Activated CD8-positive, alpha-beta memory T cell treated with anti-CD3 and anti-CD28 coated beads for 24 hours (primary cell): ENCODE results near the gene PSMB10.
"Not testable (repeated sequence)": the region's sequence is repeated elsewhere in the genome, so short reads cannot be mapped to it uniquely, and the experiment has no call there.

Source experiments
- DNase-seq: peaks from one replicate; pipeline ENCODE4 v3.0.0-alpha.2; 2020

PSMB10 gene

DNA sequence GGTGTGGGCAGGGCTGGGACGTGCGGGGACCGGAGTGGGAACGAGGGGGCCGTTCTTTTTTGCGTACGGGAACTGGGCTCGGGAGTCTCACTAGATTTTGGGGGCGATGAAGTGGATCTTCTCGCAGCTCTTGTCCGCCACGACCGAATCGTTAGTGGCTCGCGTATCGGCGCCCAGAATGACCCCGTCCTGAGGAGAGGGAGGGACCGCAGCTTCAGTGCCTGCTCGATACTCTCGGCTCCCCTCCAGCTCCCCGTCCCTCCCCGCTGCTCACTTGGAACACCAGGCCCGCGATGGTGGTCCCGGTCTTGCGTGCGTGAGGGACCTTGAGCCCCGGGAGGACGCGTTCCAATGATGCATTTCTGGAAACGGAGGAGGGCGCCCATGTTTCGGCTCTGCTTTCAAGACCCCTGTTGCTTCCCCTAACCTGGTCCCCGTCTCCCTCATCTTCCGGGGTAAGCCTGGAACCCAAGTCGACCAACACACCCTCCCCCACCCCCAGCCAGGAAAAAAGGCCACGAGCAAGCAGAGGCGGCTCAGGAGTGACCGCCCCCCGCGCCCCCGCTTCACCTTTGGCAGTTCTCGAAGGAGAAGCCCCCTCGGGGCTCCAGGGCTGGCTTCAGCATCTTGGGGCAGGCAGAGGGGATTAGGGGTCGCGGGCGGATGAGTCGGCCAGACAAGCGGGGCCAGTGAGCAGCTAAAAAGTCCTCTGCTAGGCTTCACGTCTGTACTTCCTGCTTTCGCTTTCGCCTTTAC, at the start of gene PSMB10:
Gene PSMB10, minus strand, starts transcription at position 727 of the 756 bp plus-strand sequence. Its CDS starts 101 bp downstream, at position 626.
- peak; percentile 89 for DNase-seq

DNA sequence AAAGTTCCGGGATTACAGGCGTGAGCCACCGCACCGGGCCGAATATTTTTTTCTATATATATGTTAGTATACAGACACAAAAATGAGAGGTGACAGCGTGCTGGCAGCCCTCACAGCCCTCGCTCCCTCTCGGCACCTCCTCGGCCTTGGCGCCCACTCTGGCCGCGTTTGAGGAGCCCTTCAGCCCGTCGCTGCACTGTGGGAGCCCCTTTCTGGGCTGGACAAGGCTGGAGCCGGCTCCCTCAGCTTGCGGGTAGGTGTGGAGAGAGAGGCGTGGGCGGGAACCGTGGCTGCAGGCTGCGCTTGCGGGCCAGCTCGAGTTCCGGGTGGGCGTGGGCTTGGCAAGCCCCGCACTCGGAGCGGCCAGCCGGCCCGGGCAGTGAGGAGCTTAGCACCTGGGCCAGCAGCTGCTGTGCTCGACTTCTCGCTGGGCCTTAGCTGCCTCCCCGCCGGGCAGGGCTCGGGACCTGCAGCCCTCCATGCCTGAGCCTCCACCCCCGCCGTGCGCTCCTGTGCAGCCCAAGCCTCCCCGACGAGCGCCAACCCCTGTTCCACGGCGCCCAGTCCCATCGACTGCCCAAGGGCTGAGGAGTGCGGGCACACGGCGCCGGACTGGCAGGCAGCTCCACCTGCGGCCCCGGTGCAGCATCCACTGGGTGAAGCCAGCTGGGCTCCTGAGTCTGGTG, 45.5 kb upstream of the PSMB10 start:
- no peak for DNase-seq

DNA sequence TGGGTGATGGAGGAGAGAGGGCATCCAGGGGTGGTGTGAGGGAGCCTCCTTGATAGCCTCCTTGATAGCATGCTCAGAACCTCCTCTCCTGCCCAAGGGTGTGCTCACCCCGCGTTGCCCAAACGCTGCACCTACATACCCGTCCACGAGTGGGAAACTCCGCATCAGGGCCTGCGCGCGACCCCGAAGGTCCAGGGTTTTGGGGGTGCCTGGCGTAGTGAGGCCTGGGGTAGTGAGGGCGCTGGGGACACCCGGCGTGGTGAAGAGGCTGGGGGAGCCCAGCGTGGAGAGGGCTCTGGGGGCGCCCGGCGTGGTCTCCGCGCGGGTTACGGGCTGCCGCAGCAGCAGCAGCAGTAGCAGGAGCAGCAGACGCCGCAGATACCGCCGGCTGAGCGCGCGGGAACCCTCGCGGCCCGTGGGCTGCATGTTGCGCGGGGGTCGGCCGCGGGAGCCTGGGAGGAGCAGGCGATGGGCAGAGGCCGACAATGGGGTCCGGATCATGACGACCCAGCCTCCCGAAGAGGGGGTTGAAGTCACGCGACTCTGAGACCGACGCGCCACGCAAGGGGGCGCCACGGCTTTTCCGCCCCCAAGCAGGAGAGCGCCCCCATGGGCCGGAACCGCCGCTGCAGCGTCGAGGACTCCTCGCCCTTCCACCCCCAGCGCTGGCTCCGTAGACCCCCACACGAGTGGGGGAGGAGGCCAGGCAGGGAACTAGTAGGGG, 43.5 kb upstream of the PSMB10 start, which contains the start of gene DPEP3:
Gene DPEP3, minus strand, starts transcription at position 545 of the 724 bp plus-strand sequence. Its CDS starts 119 bp downstream, at position 426.
- DNase-seq = no peak

DNA sequence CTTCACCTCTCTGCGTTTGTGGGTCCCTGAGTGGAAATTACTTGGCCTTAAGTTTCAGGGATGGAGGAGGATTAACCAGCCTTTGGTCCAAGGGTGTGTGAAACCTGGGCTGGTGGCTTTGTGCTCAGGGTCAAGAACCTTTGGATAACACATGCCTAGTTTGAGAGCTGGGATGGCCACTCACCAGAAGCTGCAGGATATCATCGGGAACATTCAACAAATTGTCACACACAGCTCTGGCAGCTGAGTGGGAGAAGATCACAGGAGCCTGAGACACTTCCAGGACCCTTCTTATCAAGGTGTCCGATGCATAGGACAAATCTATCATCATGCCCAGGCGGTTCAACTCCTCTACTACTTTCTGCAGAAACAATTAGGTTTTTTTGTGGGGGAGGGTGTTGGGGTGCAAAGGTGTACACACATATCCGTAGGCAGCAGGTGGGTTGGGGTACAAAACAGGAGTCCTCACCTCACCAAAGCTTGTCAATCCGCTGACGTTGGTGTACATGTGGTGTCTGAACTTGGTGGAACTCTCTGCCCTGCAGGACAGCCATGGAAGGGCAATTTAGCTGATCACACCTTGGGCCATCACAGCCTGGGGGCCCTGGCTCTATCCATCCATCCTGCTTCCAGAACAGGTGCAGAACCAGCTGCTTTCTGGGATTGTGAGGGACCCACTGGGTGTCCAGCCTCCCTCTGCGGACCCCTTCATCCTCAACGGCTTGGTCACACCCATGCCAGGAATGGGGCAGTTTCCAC, 41.0 kb upstream of the PSMB10 start:
- no peak for DNase-seq

DNA sequence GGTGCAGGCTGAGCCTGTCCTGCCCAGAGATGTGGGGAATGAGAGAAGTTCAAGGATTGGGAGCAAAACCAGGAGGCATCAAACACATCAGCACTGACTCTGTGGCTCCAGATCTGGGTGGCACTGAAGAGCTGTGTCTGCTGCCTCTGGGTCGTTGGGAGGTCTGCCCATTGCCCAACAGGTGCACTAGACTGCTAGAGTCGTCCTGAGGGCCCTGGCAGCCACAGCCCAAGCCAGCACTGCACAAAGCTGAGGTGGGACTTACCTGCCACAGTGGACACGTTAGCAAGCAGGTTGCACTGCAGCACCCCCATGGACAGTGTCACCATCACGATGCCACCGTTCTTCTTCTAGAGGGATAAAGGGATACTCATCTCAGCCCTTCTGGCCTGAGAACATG, 40.4 kb upstream of the PSMB10 start:
- no peak for DNase-seq

DNA sequence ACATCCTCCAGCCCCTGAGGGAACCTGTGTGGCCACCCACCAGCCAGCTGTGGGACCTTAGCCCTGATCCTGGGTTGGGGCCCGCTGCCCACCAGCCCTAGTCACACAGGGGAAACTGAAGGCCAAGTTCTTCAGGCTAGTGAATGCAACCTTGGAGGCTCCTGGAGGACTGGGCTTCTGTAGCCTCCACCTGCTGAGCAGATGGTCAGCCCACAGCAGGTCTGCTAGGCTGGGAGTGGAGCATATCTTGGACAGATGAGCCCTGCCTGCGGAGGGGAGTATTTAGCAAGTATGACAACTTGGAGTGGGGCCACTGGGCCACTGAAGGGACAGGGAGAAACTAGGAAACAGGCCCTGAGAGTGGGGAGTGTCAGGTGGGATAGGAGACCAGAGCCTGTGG, 39.6 kb upstream of the PSMB10 start:
- no peak for DNase-seq

DNA sequence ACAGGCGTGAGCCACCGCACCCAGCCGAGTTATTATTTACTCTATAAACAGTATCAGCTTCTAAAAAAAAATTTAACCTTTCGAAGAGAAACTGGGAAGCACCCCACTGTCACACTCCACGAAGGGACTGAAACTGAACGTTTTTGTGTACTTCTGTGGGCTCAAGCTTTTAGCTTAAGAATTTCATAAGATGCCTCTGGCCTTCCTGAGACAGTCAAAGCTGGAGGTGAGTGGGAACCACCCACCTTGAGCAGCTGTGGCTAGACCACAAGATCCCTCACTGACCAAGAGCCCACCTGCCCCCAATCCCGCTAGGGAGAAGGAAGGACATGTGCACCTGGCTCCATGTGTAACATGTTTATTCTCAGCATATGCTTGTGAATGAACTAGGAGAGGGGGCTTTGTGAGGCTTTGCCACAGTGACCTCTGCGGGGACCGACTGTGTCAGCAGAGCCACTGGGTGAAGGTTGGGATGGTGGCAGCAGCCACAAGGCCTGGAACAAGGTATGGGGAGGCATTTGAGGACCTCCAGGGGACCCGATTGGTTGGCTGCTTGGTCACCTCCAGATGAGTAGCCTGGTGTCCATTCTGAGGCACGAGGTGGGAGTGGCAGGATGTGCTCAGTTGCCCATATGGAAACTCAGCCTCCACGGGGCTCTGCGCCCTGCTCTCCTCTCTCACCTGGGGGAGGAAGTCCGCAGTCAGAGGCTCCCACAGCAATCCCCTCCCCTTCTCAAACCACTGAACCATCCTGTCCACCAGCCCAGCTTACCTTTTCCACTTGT, 38.9 kb upstream of the PSMB10 start:
- DNase-seq = no peak

DNA sequence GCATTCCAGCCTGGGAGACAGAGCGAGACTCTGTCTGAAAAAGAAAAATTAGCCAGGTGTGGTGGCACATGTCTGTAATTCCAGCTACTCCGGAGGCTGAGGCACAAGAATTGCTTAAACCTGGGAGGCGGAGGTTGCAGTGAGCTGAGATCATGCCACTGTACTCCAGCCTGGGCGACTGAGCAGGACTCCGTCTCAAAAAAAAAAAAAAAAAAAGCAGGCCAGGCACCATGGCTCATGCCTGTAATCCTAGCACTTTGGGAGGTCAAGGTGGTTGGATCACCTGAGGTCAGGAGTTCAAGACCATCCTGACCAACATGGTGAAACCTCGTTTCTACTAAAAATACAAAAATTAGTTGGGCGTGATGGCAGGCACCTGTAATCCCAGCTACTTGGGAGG, 35.6 kb upstream of the PSMB10 start:
- DNase-seq = not testable (repeated sequence)

DNA sequence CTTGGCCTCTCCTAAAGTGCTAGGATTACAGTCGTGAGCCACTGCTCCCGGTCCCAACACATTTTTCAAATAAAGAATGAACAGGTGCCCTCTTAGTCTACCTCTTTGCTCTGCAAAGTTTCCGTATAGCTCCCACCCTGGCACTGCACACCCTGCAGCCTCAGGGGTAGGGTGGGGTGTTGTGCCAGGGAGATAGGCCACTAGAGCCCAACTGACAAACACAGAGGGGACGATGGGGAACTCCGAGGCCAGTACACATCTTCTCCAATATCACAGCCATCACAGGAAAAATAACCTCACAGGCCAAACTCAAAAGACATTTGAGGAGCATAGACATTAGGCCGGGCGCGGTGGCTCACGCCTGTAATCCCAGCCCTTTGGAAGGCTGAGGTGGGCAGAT, 34.5 kb upstream of the PSMB10 start:
- no peak for DNase-seq

DNA sequence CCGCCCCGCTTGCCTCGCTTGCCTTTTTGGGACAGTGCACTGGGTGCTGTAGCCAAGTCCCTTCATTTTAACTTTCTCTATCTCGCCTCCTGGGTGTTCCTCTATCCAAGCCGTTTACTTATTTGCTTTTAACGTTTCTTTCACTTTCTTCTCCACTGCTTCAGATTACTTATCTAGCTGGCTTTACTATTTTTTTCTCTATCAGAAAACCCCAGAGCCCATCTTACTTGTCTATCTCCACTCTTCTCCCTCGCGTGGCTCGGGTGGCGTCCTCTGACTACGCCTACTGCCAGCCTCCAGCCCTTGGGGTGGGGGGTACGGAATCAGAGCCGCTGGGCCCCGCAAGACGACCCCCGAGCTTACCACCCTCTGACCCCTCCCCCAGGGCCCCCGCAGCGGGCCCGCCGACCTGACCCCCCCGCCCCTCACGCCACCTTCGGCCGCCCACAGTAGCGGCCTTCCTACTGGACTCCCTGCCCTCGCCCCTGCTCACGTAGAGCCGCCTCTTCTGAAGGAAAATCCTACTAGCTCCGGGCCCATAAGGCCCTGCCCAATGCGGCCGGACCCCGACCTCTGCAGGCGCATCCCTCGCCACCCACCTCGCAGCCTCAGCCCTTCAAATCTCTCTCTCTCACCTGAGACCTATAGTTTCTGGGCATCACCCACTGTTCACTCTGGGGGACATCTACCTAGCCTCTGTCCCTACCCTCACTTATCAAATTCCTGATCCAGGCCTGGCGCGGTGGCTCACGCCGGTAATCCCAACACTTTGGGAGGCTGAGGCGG, 32.8 kb upstream of the PSMB10 start:
- no peak for DNase-seq

DNA sequence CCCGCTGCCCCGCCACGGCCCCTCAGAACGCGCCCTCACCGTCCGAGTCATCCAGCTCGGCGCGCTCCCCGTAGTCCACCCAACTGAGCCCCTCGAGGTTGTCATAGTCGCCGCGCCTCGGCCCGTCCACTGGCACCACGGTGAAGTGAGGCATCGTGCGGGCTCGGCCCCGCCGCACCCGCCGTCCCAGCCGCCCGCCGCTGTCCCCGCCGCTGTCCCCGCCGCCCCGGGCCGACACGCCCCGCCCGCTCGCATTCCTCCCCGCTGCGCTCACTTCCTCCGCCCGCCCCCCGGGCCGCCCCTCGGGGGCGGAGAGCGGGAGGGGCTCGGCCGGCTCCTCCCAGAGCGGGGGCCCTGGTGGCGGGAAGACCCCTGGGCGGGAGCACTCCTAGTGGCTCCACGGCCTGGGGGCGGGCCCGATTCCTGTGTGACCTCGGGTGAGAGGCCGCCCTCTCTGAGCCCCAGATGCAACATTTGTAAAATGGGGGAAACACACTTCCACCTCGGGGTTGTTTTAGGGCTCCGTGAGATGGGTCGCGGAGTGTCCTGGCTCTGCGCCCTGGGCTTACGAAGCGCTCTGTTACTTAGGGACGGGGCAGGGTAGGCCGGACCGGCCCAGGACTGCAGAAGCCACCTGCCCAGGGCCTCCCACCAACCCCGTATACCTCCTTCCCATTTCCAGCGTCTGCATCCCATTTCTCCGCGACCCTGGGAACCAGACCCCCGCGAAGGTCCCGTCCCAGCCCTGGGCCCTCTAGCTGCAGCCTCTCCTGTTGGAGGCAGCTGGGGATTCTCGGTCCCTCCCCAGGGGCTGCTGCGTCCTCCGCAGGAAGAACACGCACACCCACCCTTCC, 32.0 kb upstream of the PSMB10 start, which contains the start of gene SLC12A4:
Gene SLC12A4, minus strand, starts transcription at position 238 of the 854 bp plus-strand sequence. Its CDS starts 84 bp downstream, at position 154.
- peak; percentile 96 for DNase-seq

DNA sequence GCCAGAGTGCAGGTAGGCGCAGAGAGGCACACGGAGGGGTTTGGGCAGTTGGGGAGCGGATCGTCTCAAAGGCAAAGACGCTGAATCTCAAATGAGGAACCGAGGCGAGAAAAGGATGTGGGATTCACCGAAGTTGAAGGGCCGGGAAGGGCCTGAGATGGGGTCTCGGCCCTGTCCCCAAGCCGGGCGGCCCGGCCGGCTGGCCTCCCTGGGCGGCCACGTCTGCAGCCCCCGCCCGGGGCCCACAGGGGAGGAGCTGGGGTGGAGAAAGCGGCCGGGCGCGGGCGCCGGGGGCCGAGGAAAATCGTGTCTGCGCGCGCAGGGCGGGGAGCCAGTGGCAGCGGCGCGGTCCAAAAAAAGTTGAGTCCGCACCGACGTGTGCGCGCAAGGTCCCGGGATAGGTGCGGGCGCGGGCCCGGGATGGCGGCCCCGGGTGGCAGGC, 31.3 kb upstream of the PSMB10 start:
- DNase-seq = peak; percentile 70

DNA sequence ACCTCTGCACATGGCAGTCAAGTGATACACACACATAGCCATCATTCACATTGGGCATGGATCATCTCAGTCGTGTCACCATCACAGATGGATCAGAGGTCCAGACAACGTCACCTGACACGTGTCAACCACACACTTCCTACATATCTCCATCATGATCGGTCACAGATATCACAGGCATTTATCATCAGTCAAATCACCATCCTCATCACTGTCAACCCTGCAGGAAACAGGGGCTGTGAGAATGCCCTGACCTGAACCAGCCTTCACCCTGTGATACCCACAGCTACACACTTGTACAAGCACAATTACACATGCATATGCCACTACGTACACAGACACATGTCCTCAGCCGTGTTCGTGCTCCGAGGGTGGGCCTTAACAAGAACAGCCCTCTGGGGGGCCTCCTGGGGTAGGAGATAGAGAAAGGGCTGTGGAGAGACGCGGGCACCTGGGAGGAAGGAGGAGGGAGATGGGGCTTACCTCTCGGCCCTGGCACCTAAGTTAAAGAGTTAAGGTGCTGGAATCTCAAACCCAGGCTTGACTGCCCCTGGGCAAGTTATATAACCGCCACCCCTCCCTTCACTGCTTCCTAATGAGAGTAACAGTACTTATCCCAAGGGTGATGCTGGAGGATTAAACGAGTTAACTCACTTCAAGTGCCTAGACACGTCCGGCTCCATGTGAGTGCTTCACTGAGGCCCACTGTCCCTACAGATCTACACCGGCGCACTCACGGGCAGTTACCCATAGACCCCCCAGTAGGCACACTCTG, 30.7 kb upstream of the PSMB10 start:
- DNase-seq = peak; percentile 69

DNA sequence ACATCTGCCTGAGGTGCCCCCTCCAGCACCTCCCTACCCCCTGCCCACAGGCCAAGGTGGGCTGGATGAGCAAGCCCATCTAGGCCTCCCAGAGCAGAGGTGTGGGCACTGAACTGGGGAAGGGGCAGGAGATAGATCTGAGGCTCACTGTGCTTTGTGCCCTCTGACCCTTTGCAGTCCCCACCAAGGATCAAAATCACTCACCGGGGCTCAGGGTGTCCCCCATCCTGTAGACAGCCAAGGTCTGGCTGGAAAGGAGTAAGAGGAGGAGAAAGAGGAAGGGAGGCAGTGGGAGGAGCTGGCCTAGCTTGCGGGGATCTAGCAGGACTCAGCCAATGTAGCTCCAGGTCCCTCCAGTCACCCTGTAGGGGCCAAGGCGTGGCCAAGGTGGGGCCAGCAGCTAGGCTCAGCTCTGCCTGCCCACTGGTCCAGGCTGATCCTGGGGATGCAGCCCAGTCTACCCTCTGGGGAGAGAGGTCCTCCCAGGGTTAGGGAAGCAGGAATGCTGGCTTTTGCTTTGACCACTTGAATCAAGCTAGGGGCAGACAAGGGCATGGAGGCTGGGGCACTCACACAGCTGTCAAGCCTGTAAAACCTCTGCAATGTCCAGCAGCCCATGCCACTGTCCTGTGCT, 30.0 kb upstream of the PSMB10 start:
- DNase-seq = no peak

DNA sequence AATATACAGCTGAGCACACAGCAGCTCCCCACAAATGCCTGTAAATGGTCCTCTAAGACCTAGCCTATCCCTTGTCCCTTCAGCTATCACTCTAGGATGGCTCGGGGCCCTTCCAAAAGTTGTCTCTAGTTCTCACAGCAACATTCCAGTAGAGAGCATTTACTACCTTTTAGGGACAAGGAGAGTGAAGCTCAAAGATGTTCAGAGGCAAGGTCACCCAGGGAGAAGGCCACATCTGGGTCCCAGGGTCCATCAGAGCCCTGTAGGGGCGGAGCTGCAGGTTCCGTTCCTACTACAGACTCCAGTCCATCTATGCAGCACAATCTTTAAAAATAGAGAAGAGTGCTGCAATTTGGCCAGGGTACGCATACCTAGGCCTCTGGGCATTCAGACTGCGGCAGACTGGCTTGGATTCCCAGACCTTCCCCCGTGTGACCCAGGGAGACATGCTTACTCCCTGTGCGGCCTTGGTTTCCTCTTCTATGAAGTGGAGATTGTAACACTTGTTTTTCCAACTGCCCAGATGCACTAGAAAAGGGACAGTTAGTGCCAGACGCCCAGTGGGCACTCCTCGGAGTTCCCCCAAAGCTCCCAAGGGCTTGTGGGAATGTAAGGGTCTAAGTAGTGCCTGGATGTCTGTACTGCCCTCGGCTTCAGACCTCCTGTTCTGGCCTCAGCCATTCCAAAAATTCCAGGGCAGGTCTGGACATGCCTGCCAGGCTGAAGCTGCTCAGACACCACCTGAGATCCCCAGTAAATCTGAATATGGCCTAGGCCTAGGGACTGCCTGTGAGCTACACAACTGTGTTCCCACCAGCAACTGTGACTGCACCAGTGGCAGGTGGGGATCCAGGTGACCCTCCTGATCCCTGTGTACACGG, 29.3 kb upstream of the PSMB10 start:
- no peak for DNase-seq

DNA sequence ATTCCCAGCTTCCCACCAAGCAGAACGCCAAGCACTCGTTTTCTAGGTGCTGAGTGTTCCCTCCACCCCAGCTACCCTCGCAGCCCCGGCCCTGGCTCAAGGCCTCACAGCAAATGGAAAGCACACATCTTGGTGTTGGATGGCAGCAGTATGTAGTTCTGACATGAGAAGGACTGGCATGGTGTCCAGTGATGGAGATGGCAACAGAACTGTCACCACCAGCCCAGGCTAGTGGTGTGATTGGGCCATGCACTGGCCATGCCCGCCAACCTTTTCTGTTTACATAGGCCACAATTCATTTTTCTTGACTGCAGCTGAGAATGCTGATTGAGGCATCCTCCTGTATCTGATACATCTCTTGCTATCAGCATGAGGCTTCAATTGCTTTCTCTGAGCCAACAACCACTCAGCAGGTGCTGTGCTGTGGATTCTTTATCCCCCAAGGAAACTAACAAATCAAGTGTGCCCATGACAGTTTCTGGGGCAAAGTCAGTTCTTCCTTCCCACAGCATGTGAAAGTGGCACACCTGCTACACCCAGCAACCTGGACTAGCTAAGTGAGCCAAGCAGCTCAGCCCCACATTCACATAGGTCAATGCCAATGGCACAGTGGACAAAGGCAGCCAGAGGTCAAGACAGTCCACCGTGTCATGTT, 28.0 kb upstream of the PSMB10 start:
- DNase-seq = no peak
